KMS-11 (cell line): ENCODE results near the gene SIRT1.

Source experiments
- H2AFZ ChIP-seq: fragments of 200-600 bp; sonication (generic); 2 replicates; pipeline ENCODE4 v1.6.1; 2016; ENCODE audit warnings: antibody characterized with exemption, mixed run types, low read depth
- H3K27ac ChIP-seq: fragments of 200-600 bp; sonication (generic); 2 replicates; pipeline ENCODE4 v1.6.1; 2016; ENCODE audit warnings: mild to moderate bottlenecking, mixed run types
- H3K27me3 ChIP-seq: fragments of 200-600 bp; sonication (generic); 2 replicates; pipeline ENCODE4 v1.6.1; 2017; ENCODE audit warnings: mild to moderate bottlenecking, low read depth, mixed run types, moderate library complexity; ENCODE audit not compliant: insufficient read depth
- H3K36me3 ChIP-seq: fragments of 200-600 bp; sonication (generic); 2 replicates; pipeline ENCODE4 v1.6.1; 2017; ENCODE audit warnings: mild to moderate bottlenecking, mixed run types; ENCODE audit not compliant: insufficient read depth
- H3K4me1 ChIP-seq: fragments of 200-600 bp; sonication (generic); 2 replicates; pipeline ENCODE4 v1.6.1; 2016; ENCODE audit warnings: mild to moderate bottlenecking, low read depth, mixed run types; ENCODE audit not compliant: poor library complexity, severe bottlenecking
- H3K4me2 ChIP-seq: fragments of 200-600 bp; sonication (generic); 2 replicates; pipeline ENCODE4 v1.7.0; 2016; ENCODE audit warnings: mild to moderate bottlenecking, mixed run types
- H3K4me3 ChIP-seq: fragments of 200-600 bp; sonication (generic); IDR thresholded peaks from 2 replicates; pipeline ENCODE4 v1.6.1; 2017; ENCODE audit warnings: low read depth, low read length, mixed read lengths; ENCODE audit not compliant: insufficient read depth
- H3K79me2 ChIP-seq: fragments of 200-600 bp; sonication (generic); 2 replicates; pipeline ENCODE4 v1.6.1; 2016; ENCODE audit warnings: low read depth, mixed run types; ENCODE audit not compliant: insufficient read depth
- H3K9ac ChIP-seq: fragments of 200-600 bp; sonication (generic); 2 replicates; pipeline ENCODE4 v1.6.1; 2016; ENCODE audit warnings: mild to moderate bottlenecking, mixed run types
- H4K20me1 ChIP-seq: fragments of 200-600 bp; sonication (generic); 2 replicates; pipeline ENCODE4 v1.6.1; 2016; ENCODE audit warnings: mild to moderate bottlenecking, mixed run types; ENCODE audit not compliant: insufficient read depth
- CTCF ChIP-seq: fragments of 200-600 bp; sonication (generic); conservative IDR thresholded peaks from 2 replicates; pipeline ENCODE4 v1.6.1; 2017; ENCODE audit warnings: low read depth, mild to moderate bottlenecking, antibody characterized with exemption, low read length, moderate library complexity, mixed read lengths

Gene SIRT1

GRCh38 chr10:67921065-67921464 lies 36.6 kb downstream of the SIRT1 start:
- Histone ChIP-seq H3K4me1 (peaks cover 5% of the 10 kb centered on the region), H3K4me2 (no peak overlapping the region), H3K79me2 (no peaks in the 10 kb centered on the region), H3K4me3 (no peak overlapping the region), H3K36me3 (no peaks in the 10 kb centered on the region), H3K9ac (no peak overlapping the region), H3K27ac (no peak overlapping the region), H4K20me1 (no peaks in the 10 kb centered on the region), H3K27me3 (no peaks in the 10 kb centered on the region), H2AFZ (no peak overlapping the region)
- TF ChIP-seq CTCF: no peak

GRCh38 chr10:67923551-67923950 lies 39.1 kb downstream of the SIRT1 start:
- Histone ChIP-seq H4K20me1 (no peaks in the 10 kb centered on the region), H3K4me3 (no peak overlapping the region), H2AFZ (no peak overlapping the region), H3K4me2 (no peak overlapping the region), H3K27me3 (no peaks in the 10 kb centered on the region), H3K36me3 (no peaks in the 10 kb centered on the region), H3K79me2 (no peaks in the 10 kb centered on the region), H3K9ac (no peak overlapping the region), H3K4me1 (no peaks in the 10 kb centered on the region), H3K27ac (no peak overlapping the region)
- no peak for TF ChIP-seq CTCF

- H3K27me3 ChIP-seq: no peaks in the 10 kb centered on the region
- no peaks in the 10 kb centered on the region for H3K4me1 ChIP-seq
- no peak overlapping the region for H2AFZ ChIP-seq
- no peak overlapping the region for H3K4me3 ChIP-seq
- no peak overlapping the region for H3K27ac ChIP-seq
- no peaks in the 10 kb centered on the region for H3K79me2 ChIP-seq
- no peak for TF ChIP-seq CTCF
- no peak overlapping the region for H3K4me2 ChIP-seq
- H4K20me1 ChIP-seq: no peaks in the 10 kb centered on the region
- H3K9ac ChIP-seq: no peak overlapping the region
- H3K36me3 ChIP-seq: no peaks in the 10 kb centered on the region
Measured at GRCh38 chr10:67924136-67924535, 39.7 kb downstream of the SIRT1 start.

- TF ChIP-seq CTCF: no peak
- Histone ChIP-seq H3K27ac (no peak overlapping the region), H3K36me3 (no peaks in the 10 kb centered on the region), H3K4me1 (no peaks in the 10 kb centered on the region), H3K27me3 (no peaks in the 10 kb centered on the region), H3K4me3 (no peak overlapping the region), H3K9ac (no peak overlapping the region), H4K20me1 (no peaks in the 10 kb centered on the region), H2AFZ (no peak overlapping the region), H3K4me2 (no peak overlapping the region), H3K79me2 (no peaks in the 10 kb centered on the region)
Measured at GRCh38 chr10:67925449-67926005, 41.1 kb downstream of the SIRT1 start.
